Measurements from ENCODE around the gene DMXL1.
A peak's percentile ranks its signal among the peaks of the same experiment; 100 is the strongest.

Gene DMXL1

GRCh38 chr5:119289438-119290044 is 218.7 kb downstream of the DMXL1 start:
- peaks cover 13% of the 10 kb centered on the region for H3K36me3 Mint-ChIP-seq (ENCODE audit: insufficient read depth)
- H3K4me1 Mint-ChIP-seq (ENCODE audit: low read depth in 2 of 2): peaks cover 70 to 85% of the 10 kb centered on the region in 2 donors
- peak overlapping the region; percentile 94 to 99 for H3K27ac Mint-ChIP-seq
- peaks cover 3 to 7% of the 10 kb centered on the region in 2 donors for H3K9me3 Mint-ChIP-seq
- DNase-seq (no peak), ATAC-seq (replicated peaks) (no peak)
- H3K4me3 Mint-ChIP-seq: peak overlapping the region; percentile 72 to 79
- H3K27me3 Mint-ChIP-seq: no peaks in the 10 kb centered on the region

- peaks cover 3 to 7% of the 10 kb centered on the region in 2 donors for H3K9me3 Mint-ChIP-seq
- ATAC-seq (replicated peaks) (peak; percentile 48), DNase-seq (no peak)
- peaks cover 64 to 83% of the 10 kb centered on the region in 2 donors for H3K4me1 Mint-ChIP-seq (ENCODE audit: low read depth in 2 of 2)
- H3K36me3 Mint-ChIP-seq (ENCODE audit: insufficient read depth): peaks cover 11% of the 10 kb centered on the region
- peak overlapping the region; percentile 72 to 79 for H3K4me3 Mint-ChIP-seq
- H3K27me3 Mint-ChIP-seq: no peaks in the 10 kb centered on the region
- H3K27ac Mint-ChIP-seq: peak overlapping the region; percentile 94 to 99
These were observed 219.3 kb downstream of the DMXL1 start for GRCh38 chr5:119290161-119290569.

- Mint-ChIP-seq H3K27me3 (no peaks in the 10 kb centered on the region), H3K4me3 (peak overlapping the region; percentile 72 to 79), H3K4me1 (ENCODE audit: low read depth in 2 of 2) (peaks cover 62 to 78% of the 10 kb centered on the region in 2 donors), H3K9me3 (peaks cover 3 to 7% of the 10 kb centered on the region in 2 donors), H3K36me3 (ENCODE audit: insufficient read depth) (peaks cover 11% of the 10 kb centered on the region), H3K27ac (peak overlapping the region; percentile 94 to 99)
- DNase-seq (no peak), ATAC-seq (replicated peaks) (no peak)
These were observed 219.7 kb downstream of the DMXL1 start for GRCh38 chr5:119290607-119291006.

- ATAC-seq (replicated peaks) (no peak), DNase-seq (no peak)
- peaks cover 3 to 7% of the 10 kb centered on the region in 2 donors for H3K9me3 Mint-ChIP-seq
- H3K36me3 Mint-ChIP-seq (ENCODE audit: insufficient read depth): peaks cover 11% of the 10 kb centered on the region
- peak overlapping the region in 1 of 2 donors; percentile 99 for H3K27ac Mint-ChIP-seq
- no peaks in the 10 kb centered on the region for H3K27me3 Mint-ChIP-seq
- peak overlapping the region in 1 of 2 donors; percentile 79 for H3K4me3 Mint-ChIP-seq
- H3K4me1 Mint-ChIP-seq (ENCODE audit: low read depth in 2 of 2): peaks cover 61 to 76% of the 10 kb centered on the region in 2 donors
These were observed 220.2 kb downstream of the DMXL1 start for GRCh38 chr5:119291056-119291455.

- peaks cover 54 to 67% of the 10 kb centered on the region in 2 donors for H3K4me1 Mint-ChIP-seq (ENCODE audit: low read depth in 2 of 2)
- no peaks in the 10 kb centered on the region for H3K27me3 Mint-ChIP-seq
- H3K4me3 Mint-ChIP-seq: peak overlapping the region; percentile 3 to 11
These were observed 221.0 kb downstream of the DMXL1 start for GRCh38 chr5:119291877-119292276.

GRCh38 chr5:119292701-119293515 is 222.0 kb downstream of the DMXL1 start:
- no peaks in the 10 kb centered on the region for H3K27me3 Mint-ChIP-seq
- ATAC-seq (replicated peaks) (no peak), DNase-seq (no peak)
- H3K9me3 Mint-ChIP-seq: peaks cover 3 to 7% of the 10 kb centered on the region in 2 donors
- H3K36me3 Mint-ChIP-seq (ENCODE audit: insufficient read depth): peaks cover 3% of the 10 kb centered on the region
- H3K4me3 Mint-ChIP-seq: no peak overlapping the region
- H3K27ac Mint-ChIP-seq: peak overlapping the region in 1 of 2 donors; percentile 63
- H3K4me1 Mint-ChIP-seq (ENCODE audit: low read depth in 2 of 2): peaks cover 48 to 57% of the 10 kb centered on the region in 2 donors

More at GRCh38 chr5:119291877-119292276, 221.0 kb downstream of the DMXL1 start:
- Mint-ChIP-seq H3K9me3 (peaks cover 3 to 7% of the 10 kb centered on the region in 2 donors), H3K27ac (peak overlapping the region in 1 of 2 donors; percentile 4), H3K36me3 (ENCODE audit: insufficient read depth) (peaks cover 9% of the 10 kb centered on the region)
- ATAC-seq (replicated peaks) (no peak), DNase-seq (no peak)

GRCh38 chr5:119293516-119293829 is 222.6 kb downstream of the DMXL1 start:
- ATAC-seq (replicated peaks): no peak
- no peak overlapping the region for H3K4me3 Mint-ChIP-seq
- H3K4me1 Mint-ChIP-seq (ENCODE audit: low read depth in 2 of 2): peaks cover 44 to 51% of the 10 kb centered on the region in 2 donors

More at GRCh38 chr5:119293516-119293829, 222.6 kb downstream of the DMXL1 start:
- H3K27ac Mint-ChIP-seq: peak overlapping the region in 1 of 2 donors; percentile 63
- H3K9me3 Mint-ChIP-seq: peaks cover 3 to 7% of the 10 kb centered on the region in 2 donors
- DNase-seq: no peak
- H3K27me3 Mint-ChIP-seq: no peaks in the 10 kb centered on the region
- peaks cover 3% of the 10 kb centered on the region for H3K36me3 Mint-ChIP-seq (ENCODE audit: insufficient read depth)

Data from effector memory CD8-positive, alpha-beta T cell (primary cell).